Endothelial cell of umbilical vein (primary cell): ENCODE measurements around the gene PARN. TPM values are rescaled to one million over a fixed set of nuclear protein-coding genes. Genes with fewer than 3 reads are reported as not detected.

Experiments used
- BruUV-seq: library from RNA; stranded (reverse); fragments of 400-500 nt; replicated peaks from 2 replicates; lab custom pipeline; 2021; lab: Mats Ljungman, UMichigan
- CTCF ChIA-PET: fragments of 300-600, 350-600 bp; sonication (Branson Sonifier 250); formaldehyde crosslinking; loops from one replicate; lab custom pipeline; 2021; ENCODE audit warnings: antibody characterized with exemption, inconsistent platforms; lab: Charles Lee
- POLR2A ChIA-PET: fragments of 300-600, 350-600 bp; sonication (Branson Sonifier 250); formaldehyde crosslinking; loops from one replicate; lab custom pipeline; 2021; ENCODE audit warnings: antibody characterized with exemption, inconsistent platforms; lab: Charles Lee
- DNase-seq: peaks from one replicate; pipeline ENCODE4 v3.0.0-alpha.2; 2011; ENCODE audit warnings: low read depth, low spot score
- FAIRE-seq: peaks from 2 replicates; lab custom pipeline; 2011; peaks lifted over from hg19 to GRCh38; lab: Jason Lieb, UNC
- H2AFZ ChIP-seq: 2 replicates; pipeline ENCODE4 v1.6.0; 2012; ENCODE audit warnings: low read depth, low read length, control low read depth, inconsistent platforms
- H3K27ac ChIP-seq: 2 replicates; pipeline ENCODE4 v1.5.1; 2011; ENCODE audit warnings: low read depth, mild to moderate bottlenecking, control low read depth, low read length, moderate library complexity; ENCODE audit not compliant: insufficient read depth
- H3K27me3 ChIP-seq, 2 experiments: 2 replicates each; pipeline versions ENCODE4 v1.6.0 to v1.6.1; 2011; ENCODE audit warnings: low read length in 2 of 2, mixed read lengths in 1 of 2; ENCODE audit not compliant: control insufficient read depth in 2 of 2, insufficient read depth in 2 of 2
- H3K36me3 ChIP-seq, 2 experiments: 2 replicates in 1 of 2; 3 replicates in 1 of 2; pipeline ENCODE4 v1.5.1; 2011; ENCODE audit warnings: low read length in 2 of 2, mild to moderate bottlenecking in 1 of 2, moderate library complexity in 1 of 2; ENCODE audit not compliant: control insufficient read depth in 2 of 2, insufficient read depth in 2 of 2; ENCODE audit errors: extremely low read depth in 1 of 2
- H3K4me1 ChIP-seq: 3 replicates; pipeline ENCODE4 v1.5.1; 2011; ENCODE audit warnings: mild to moderate bottlenecking, low read length; ENCODE audit not compliant: control insufficient read depth, insufficient read depth; ENCODE audit errors: extremely low read depth
- H3K4me2 ChIP-seq: 2 replicates; pipeline ENCODE4 v1.6.1; 2011; ENCODE audit warnings: low read length, control low read depth, mixed read lengths; ENCODE audit not compliant: insufficient read depth
- H3K4me3 ChIP-seq, 3 experiments: fragments of 200-600 bp in 1 of 3; sonication (generic), shearing (Covaris generic) in 1 of 3; replicated peaks in 1 of 3; 2 replicates each; pipeline ENCODE4 v1.5.1; 2011 to 2016; ENCODE audit warnings: control low read depth in 3 of 3, low read length in 3 of 3, mild to moderate bottlenecking in 2 of 3, inconsistent platforms in 1 of 3, low read depth in 1 of 3, moderate library complexity in 1 of 3; ENCODE audit not compliant: insufficient read depth in 1 of 3
- H3K79me2 ChIP-seq: 2 replicates; pipeline ENCODE4 v1.6.0; 2012; ENCODE audit warnings: low read length, inconsistent platforms; ENCODE audit not compliant: control insufficient read depth, insufficient read depth
- H3K9ac ChIP-seq: replicated peaks from 2 replicates; pipeline ENCODE3; 2011; ENCODE audit warnings: low read length, control low read depth; ENCODE audit not compliant: insufficient read depth; ENCODE audit errors: extremely low read depth
- H3K9me1 ChIP-seq: replicated peaks from 3 replicates; pipeline ENCODE4 v1.6.0; 2011; ENCODE audit warnings: mild to moderate bottlenecking, low read length; ENCODE audit not compliant: control insufficient read depth, insufficient read depth; ENCODE audit errors: extremely low read depth
- H3K9me3 ChIP-seq: replicated peaks from 2 replicates; pipeline ENCODE4 v1.5.1; 2012; ENCODE audit warnings: low read length, inconsistent platforms; ENCODE audit not compliant: control insufficient read depth, insufficient read depth
- H4K20me1 ChIP-seq: replicated peaks from 2 replicates; pipeline ENCODE3; 2011; ENCODE audit warnings: mild to moderate bottlenecking, low read length; ENCODE audit not compliant: control insufficient read depth, insufficient read depth; ENCODE audit errors: extremely low read depth
- CTCF ChIP-seq, 2 donors: IDR thresholded peaks; 1 replicate in 1 of 2; 2 replicates in 1 of 2; pipeline ENCODE4 v1.5.1; 2011; ENCODE audit warnings: low read length in 2 of 2, mild to moderate bottlenecking in 2 of 2, moderate library complexity in 2 of 2, control low read depth in 1 of 2, inconsistent platforms in 1 of 2, low read depth in 1 of 2; ENCODE audit not compliant: insufficient read depth in 1 of 2; ENCODE audit errors: extremely low read depth in 1 of 2
- EZH2 ChIP-seq: IDR thresholded peaks from 2 replicates; pipeline ENCODE4 v1.6.1; 2012; ENCODE audit warnings: borderline replicate concordance, low read depth, mild to moderate bottlenecking, moderate library complexity, low read length, inconsistent platforms; ENCODE audit not compliant: severe bottlenecking
- FOS ChIP-seq: IDR thresholded peaks from 2 replicates; pipeline ENCODE4 v1.6.1; 2011; ENCODE audit warnings: mild to moderate bottlenecking, low read length, moderate library complexity, borderline replicate concordance; ENCODE audit not compliant: insufficient read depth
- GATA2 ChIP-seq: IDR thresholded peaks from 2 replicates; pipeline ENCODE4 v1.7.0; 2011; ENCODE audit warnings: low read depth, mild to moderate bottlenecking, moderate library complexity, mixed read lengths, low read length; ENCODE audit not compliant: insufficient read length, insufficient read depth
- JUN ChIP-seq: IDR thresholded peaks from 2 replicates; pipeline ENCODE4 v1.6.1; 2011; ENCODE audit warnings: borderline replicate concordance, low read depth; ENCODE audit not compliant: insufficient read length, insufficient read depth
- MAX ChIP-seq: IDR thresholded peaks from 2 replicates; pipeline ENCODE4 v1.6.1; 2011; ENCODE audit not compliant: insufficient read depth, insufficient read length
- MYC ChIP-seq: IDR thresholded peaks from one replicate; pipeline ENCODE4 v1.6.1; 2011; ENCODE audit warnings: mild to moderate bottlenecking, low read depth, low read length
- POLR2A ChIP-seq: IDR thresholded peaks from 2 replicates; pipeline ENCODE4 v1.6.1; 2012; ENCODE audit warnings: low read depth, mild to moderate bottlenecking, control low read depth, low read length
- POLR2AphosphoS5 ChIP-seq: IDR thresholded peaks from 2 replicates; pipeline ENCODE4 v1.6.1; 2012; ENCODE audit warnings: low read depth, mild to moderate bottlenecking, control low read depth, low read length, moderate library complexity; ENCODE audit not compliant: insufficient read depth
- dilution Hi-C: fragments of 300-500 bp; cut with MboI; formaldehyde crosslinking; loops from one replicate; pipeline ENCODE4 v1.15.0; 2019; ENCODE audit warnings: low sequenced_read_pairs; ENCODE audit not compliant: extremely low pct_ligation_motif_present
- intact Hi-C: fragments of 100-400 bp; cut with micrococcal nuclease; formaldehyde crosslinking; loops from one replicate; pipeline ENCODE4 v1.10.0; 2022
- polyA plus RNA-seq, 4 experiments: library from polyadenylated mRNA; depleted of rRNA in 3 of 4; stranded (reverse) in 3 of 4; unstranded in 1 of 4; fragments of >200 nt; gene quantifications; 2 replicates each; pipeline versions ENCODE4 v1.2.1 to v1.2.3, GENCODE V29; 2011 to 2012; ENCODE audit warnings: missing spikeins in 1 of 4
- total RNA-seq: library from RNA; stranded (reverse); gene quantifications from 2 replicates; pipeline ENCODE4 v1.2.3, GENCODE V29; 2021

The PARN gene
- total and polyA plus RNA-seq, 2 donors (not counting 3 experiments of a cell fraction or from before 2014, with no cell fraction given) = 16.9 to 24.6 TPM

GRCh38 chr16:14437426-14437825, 192.6 kb downstream of the PARN start:
- DNase-seq = no peak
- no peaks in the 10 kb centered on the region for H3K36me3 ChIP-seq
- dilution Hi-C loops = no loop called here
- no peak overlapping the region for H3K4me2 ChIP-seq
- ChIA-PET POLR2A (no interaction called here), CTCF (no interaction called here)
- H4K20me1 ChIP-seq = no peaks in the 10 kb centered on the region
- no peaks in the 10 kb centered on the region for H3K27me3 ChIP-seq
- H3K9me3 ChIP-seq = no peaks in the 10 kb centered on the region
- no TSS peak for BruUV-seq
- TF ChIP-seq MYC (no peak), FOS (no peak), POLR2A (no peak), EZH2 (no peak)
- no peak for FAIRE-seq
- no peak overlapping the region for H3K9ac ChIP-seq
- intact Hi-C loops = no loop called here
- no peaks in the 10 kb centered on the region for H3K9me1 ChIP-seq
- H3K4me1 ChIP-seq = no peaks in the 10 kb centered on the region
- H3K27ac ChIP-seq = no peak overlapping the region
- no peaks in the 10 kb centered on the region for H3K79me2 ChIP-seq
- H3K4me3 ChIP-seq = no peak overlapping the region
- H2AFZ ChIP-seq = no peak overlapping the region

- Histone ChIP-seq H3K4me3 (no peak overlapping the region), H3K9me1 (no peaks in the 10 kb centered on the region), H3K27me3 (no peaks in the 10 kb centered on the region), H3K36me3 (no peaks in the 10 kb centered on the region), H3K4me2 (no peak overlapping the region), H3K9me3 (no peaks in the 10 kb centered on the region), H3K79me2 (no peaks in the 10 kb centered on the region), H2AFZ (no peak overlapping the region), H4K20me1 (no peaks in the 10 kb centered on the region), H3K4me1 (no peaks in the 10 kb centered on the region), H3K27ac (no peak overlapping the region), H3K9ac (no peak overlapping the region)
- DNase-seq (no peak), FAIRE-seq (no peak)
- CTCF ChIA-PET = no interaction called here
- dilution Hi-C loops = no loop called here
- TF ChIP-seq GATA2 (no peak), MAX (no peak), FOS (no peak), POLR2A (no peak), MYC (no peak), CTCF (IDR thresholded peaks at IDR 0.05; ENCODE audit: extremely low read depth in 1 of 2, insufficient read depth in 1 of 2, low read depth in 1 of 2, low read length in 2 of 2) (no peak), EZH2 (no peak), JUN (no peak), POLR2AphosphoS5 (no peak)
- POLR2A ChIA-PET = no interaction called here
- no TSS peak for BruUV-seq
- intact Hi-C loops = no loop called here
Observed at GRCh38 chr16:14436401-14436955, 193.6 kb downstream of the PARN start.
